Measurements from ENCODE around the gene PGS1. TPM values are rescaled to one million over a fixed set of nuclear protein-coding genes. Genes with fewer than 3 reads are reported as not detected.

PGS1 gene
- total RNA-seq, 1 donor from 2014 or later, result 35.6 TPM

- no peaks in the 10 kb centered on the region for H3K36me3 ChIP-seq
- no peak for DNase-seq (ENCODE audit: extremely low spot score in 2 of 2)
- TF ChIP-seq POLR2A (IDR thresholded peaks at IDR 0.05) (no peak), POLR2AphosphoS5 (IDR thresholded peaks at IDR 0.05; ENCODE audit: insufficient read depth in 1 of 2, low read depth in 1 of 2) (peak in 1 of 2 donors; percentile 56)
- H3K4me3 ChIP-seq, result no peak overlapping the region
- no peaks in the 10 kb centered on the region for H3K9me3 ChIP-seq
- peaks cover 76% of the 10 kb centered on the region for H3K4me1 ChIP-seq
- intact Hi-C loops (cut with DNase I), result no loop called here
- peak overlapping the region; percentile 53 for H3K27ac ChIP-seq
- H3K27me3 ChIP-seq, result no peaks in the 10 kb centered on the region
Measured at GRCh38 chr17:78387977-78388941, 9.8 kb downstream of the PGS1 start.

- no peaks in the 10 kb centered on the region for H3K9me3 ChIP-seq
- H3K4me1 ChIP-seq, result peaks cover 56% of the 10 kb centered on the region
- no peak overlapping the region for H3K4me3 ChIP-seq
- H3K27ac ChIP-seq, result peak overlapping the region; percentile 44
- DNase-seq (ENCODE audit: extremely low spot score in 2 of 2), result no peak
- H3K27me3 ChIP-seq, result no peaks in the 10 kb centered on the region
- intact Hi-C loops (cut with DNase I), result no loop called here
- H3K36me3 ChIP-seq, result no peaks in the 10 kb centered on the region
- TF ChIP-seq POLR2A (IDR thresholded peaks at IDR 0.05) (no peak), POLR2AphosphoS5 (IDR thresholded peaks at IDR 0.05; ENCODE audit: insufficient read depth in 1 of 2, low read depth in 1 of 2) (peak in 1 of 2 donors; percentile 72)
Measured at GRCh38 chr17:78390241-78391050, 12.0 kb downstream of the PGS1 start.

GRCh38 chr17:78391051-78391431 lies 12.6 kb downstream of the PGS1 start:
- no peaks in the 10 kb centered on the region for H3K36me3 ChIP-seq
- no peak for DNase-seq (ENCODE audit: extremely low spot score in 2 of 2)
- no peak overlapping the region for H3K27ac ChIP-seq
- no peaks in the 10 kb centered on the region for H3K27me3 ChIP-seq
- intact Hi-C loops (cut with DNase I), result no loop called here
- peaks cover 50% of the 10 kb centered on the region for H3K4me1 ChIP-seq
- no peaks in the 10 kb centered on the region for H3K9me3 ChIP-seq
- TF ChIP-seq POLR2AphosphoS5 (IDR thresholded peaks at IDR 0.05; ENCODE audit: insufficient read depth in 1 of 2, low read depth in 1 of 2) (no peak), CTCF (IDR thresholded peaks at IDR 0.05) (no peak), POLR2A (IDR thresholded peaks at IDR 0.05) (no peak)
- no peak overlapping the region for H3K4me3 ChIP-seq

- peaks cover 42% of the 10 kb centered on the region for H3K4me1 ChIP-seq
- no peak overlapping the region for H3K4me3 ChIP-seq
- intact Hi-C loops (cut with DNase I), result no loop called here
- no peak overlapping the region for H3K27ac ChIP-seq
- H3K27me3 ChIP-seq, result no peaks in the 10 kb centered on the region
- no peak for DNase-seq (ENCODE audit: extremely low spot score in 2 of 2)
- no peaks in the 10 kb centered on the region for H3K9me3 ChIP-seq
- no peaks in the 10 kb centered on the region for H3K36me3 ChIP-seq
- TF ChIP-seq POLR2AphosphoS5 (IDR thresholded peaks at IDR 0.05; ENCODE audit: insufficient read depth in 1 of 2, low read depth in 1 of 2) (no peak), POLR2A (IDR thresholded peaks at IDR 0.05) (no peak), CTCF (IDR thresholded peaks at IDR 0.05) (no peak)
Measured at GRCh38 chr17:78391843-78392242, 13.4 kb downstream of the PGS1 start.

GRCh38 chr17:78392295-78392694 lies 13.8 kb downstream of the PGS1 start:
- no peak overlapping the region for H3K4me3 ChIP-seq
- H3K36me3 ChIP-seq, result no peaks in the 10 kb centered on the region
- no peaks in the 10 kb centered on the region for H3K27me3 ChIP-seq
- H3K27ac ChIP-seq, result no peak overlapping the region
- peaks cover 38% of the 10 kb centered on the region for H3K4me1 ChIP-seq
- no peaks in the 10 kb centered on the region for H3K9me3 ChIP-seq
- TF ChIP-seq CTCF (IDR thresholded peaks at IDR 0.05) (no peak), POLR2AphosphoS5 (IDR thresholded peaks at IDR 0.05; ENCODE audit: insufficient read depth in 1 of 2, low read depth in 1 of 2) (no peak), POLR2A (IDR thresholded peaks at IDR 0.05) (no peak)
- DNase-seq (ENCODE audit: extremely low spot score in 2 of 2), result no peak
- intact Hi-C loops (cut with DNase I), result no loop called here
